H1 (cell line): ENCODE results near the gene RASSF4. TPM values are rescaled to one million over a fixed set of nuclear protein-coding genes. Genes with fewer than 3 reads are reported as not detected.

ENCODE experiments used
- CTCF ChIA-PET: fragments of 300-600 bp; sonication (Branson Sonifier 250); formaldehyde crosslinking; loops from one replicate; lab custom pipeline; 2021; ENCODE audit not compliant: partially characterized antibody; lab: Charles Lee
- POLR2A ChIA-PET: fragments of 300-600 bp; sonication (Branson Sonifier 250); formaldehyde crosslinking; loops from one replicate; lab custom pipeline; 2021; ENCODE audit warnings: inconsistent platforms; ENCODE audit not compliant: partially characterized antibody; lab: Charles Lee
- DNase-seq, 2 experiments: peaks; one replicate each; pipeline versions ENCODE4 v3.0.0 to v3.0.0-alpha.2; 2010 to 2022; ENCODE audit warnings: low spot score in 2 of 2, low read depth in 1 of 2, mixed read lengths in 1 of 2
- FAIRE-seq: peaks from 2 replicates; lab custom pipeline; 2011; peaks lifted over from hg19 to GRCh38; lab: Jason Lieb, UNC
- H2AFZ ChIP-seq: 2 replicates; pipeline ENCODE4 v1.8.1; 2012; ENCODE audit warnings: low read length, inconsistent platforms
- H2AK5ac ChIP-seq: 2 replicates; pipeline ENCODE4 v1.6.1; 2013; ENCODE audit warnings: low read depth, low read length
- H2BK120ac ChIP-seq: replicated peaks from 2 replicates; pipeline ENCODE3; 2013; ENCODE audit warnings: low read depth, low read length, inconsistent platforms
- H2BK12ac ChIP-seq: 2 replicates; pipeline ENCODE4 v1.6.1; 2013; ENCODE audit warnings: low read depth, low read length
- H2BK15ac ChIP-seq: 2 replicates; pipeline ENCODE4 v1.6.1; 2013; ENCODE audit warnings: low read length
- H2BK20ac ChIP-seq: 2 replicates; pipeline ENCODE4 v1.6.1; 2013; ENCODE audit warnings: low read length
- H2BK5ac ChIP-seq: 2 replicates; pipeline ENCODE4 v1.6.1; 2013; ENCODE audit warnings: low read depth, low read length
- H3K14ac ChIP-seq: 2 replicates; pipeline ENCODE4 v1.6.1; 2013; ENCODE audit warnings: inconsistent platforms; ENCODE audit not compliant: insufficient read length
- H3K18ac ChIP-seq: 2 replicates; pipeline ENCODE4 v1.6.1; 2013; ENCODE audit warnings: low read length; ENCODE audit errors: extremely low read depth
- H3K23ac ChIP-seq: 2 replicates; pipeline ENCODE4 v1.6.1; 2013; ENCODE audit warnings: inconsistent platforms; ENCODE audit not compliant: insufficient read length
- H3K23me2 ChIP-seq: 2 replicates; pipeline ENCODE4 v1.6.1; 2013; ENCODE audit warnings: low read depth, low read length
- H3K27ac ChIP-seq: 2 replicates; pipeline ENCODE4 v1.6.1; 2011; ENCODE audit warnings: low read depth, low read length, inconsistent platforms
- H3K27me3 ChIP-seq, 4 experiments: replicated peaks in 1 of 4; 1 replicate in 1 of 4; 2 replicates in 3 of 4; pipeline versions ENCODE4 v1.6.1 to v1.8.1; 2011 to 2013; ENCODE audit warnings: low read length in 3 of 4, mild to moderate bottlenecking in 3 of 4, inconsistent platforms in 2 of 4, mixed read lengths in 2 of 4, moderate library complexity in 1 of 4; ENCODE audit not compliant: control insufficient read depth in 3 of 4, insufficient read depth in 3 of 4; ENCODE audit errors: extremely low read depth in 1 of 4
- H3K36me3 ChIP-seq, 4 experiments: 2 replicates each; pipeline versions ENCODE4 v1.6.1 to v1.8.1; 2011 to 2013; ENCODE audit warnings: mild to moderate bottlenecking in 4 of 4, low read length in 3 of 4, moderate library complexity in 2 of 4, control low read depth in 1 of 4, inconsistent platforms in 1 of 4; ENCODE audit not compliant: insufficient read depth in 4 of 4, control insufficient read depth in 2 of 4
- H3K4ac ChIP-seq: replicated peaks from 2 replicates; pipeline ENCODE3; 2013; ENCODE audit warnings: low read length, low read depth, mixed read lengths, inconsistent platforms; ENCODE audit not compliant: insufficient read length
- H3K4me1 ChIP-seq, 4 experiments: replicated peaks in 1 of 4; 1 replicate in 1 of 4; 2 replicates in 3 of 4; pipeline versions ENCODE4 v1.6.1 to v1.8.1; 2011 to 2013; ENCODE audit warnings: low read length in 3 of 4, inconsistent platforms in 2 of 4, mixed read lengths in 1 of 4; ENCODE audit not compliant: insufficient read depth in 4 of 4, control insufficient read depth in 3 of 4
- H3K4me2 ChIP-seq, 2 experiments: 2 replicates each; pipeline versions ENCODE4 v1.6.1 to v1.8.1; 2011 to 2013; ENCODE audit warnings: low read depth in 2 of 2, low read length in 2 of 2, control low read depth in 1 of 2, inconsistent platforms in 1 of 2, mild to moderate bottlenecking in 1 of 2; ENCODE audit not compliant: insufficient read depth in 1 of 2
- H3K4me3 ChIP-seq, 4 experiments: fragments of 200-600, 300-600 bp in 1 of 4; sonication (generic), shearing (Covaris generic), sonication (Bioruptor Twin) in 1 of 4; 2 replicates each; pipeline versions ENCODE4 v1.5.1 to v1.8.1; 2011 to 2016; ENCODE audit warnings: low read length in 4 of 4, low read depth in 3 of 4, control low read depth in 2 of 4, inconsistent platforms in 2 of 4, mild to moderate bottlenecking in 2 of 4, mixed read lengths in 1 of 4, moderate library complexity in 1 of 4; ENCODE audit not compliant: insufficient read depth in 2 of 4; ENCODE audit errors: extremely low read depth in 1 of 4
- H3K56ac ChIP-seq: replicated peaks from 2 replicates; pipeline ENCODE3; 2013; ENCODE audit warnings: low read depth, mild to moderate bottlenecking, mixed read lengths, low read length, inconsistent platforms; ENCODE audit not compliant: insufficient read length
- H3K79me1 ChIP-seq: 2 replicates; pipeline ENCODE4 v1.6.1; 2013; ENCODE audit warnings: low read depth, low read length, control low read depth
- H3K79me2 ChIP-seq, 2 experiments: 2 replicates each; pipeline versions ENCODE4 v1.6.1 to v1.8.1; 2012 to 2013; ENCODE audit warnings: low read length in 2 of 2, mild to moderate bottlenecking in 2 of 2, inconsistent platforms in 1 of 2; ENCODE audit not compliant: insufficient read depth in 2 of 2, control insufficient read depth in 1 of 2
- H3K9ac ChIP-seq, 4 experiments: replicated peaks in 1 of 4; 1 replicate in 1 of 4; 2 replicates in 3 of 4; pipeline versions ENCODE4 v1.6.1 to v1.8.1; 2011 to 2013; ENCODE audit warnings: low read depth in 3 of 4, low read length in 3 of 4, control low read depth in 2 of 4, mild to moderate bottlenecking in 2 of 4, moderate library complexity in 2 of 4, inconsistent platforms in 1 of 4; ENCODE audit errors: extremely low read depth in 1 of 4
- H3K9me3 ChIP-seq, 2 experiments: 2 replicates each; pipeline versions ENCODE4 v1.6.1 to v1.8.1; 2012 to 2013; ENCODE audit warnings: mild to moderate bottlenecking in 2 of 2, moderate library complexity in 2 of 2, control low read depth in 1 of 2, inconsistent platforms in 1 of 2, low read depth in 1 of 2, low read length in 1 of 2, mixed read lengths in 1 of 2; ENCODE audit not compliant: insufficient read depth in 2 of 2
- H4K20me1 ChIP-seq, 2 experiments: replicated peaks in 1 of 2; 2 replicates each; pipeline versions ENCODE3 to v1.8.1; 2011 to 2013; ENCODE audit warnings: inconsistent platforms in 2 of 2, low read length in 2 of 2, mild to moderate bottlenecking in 1 of 2; ENCODE audit not compliant: insufficient read depth in 2 of 2, control insufficient read depth in 1 of 2
- H4K5ac ChIP-seq: 2 replicates; pipeline ENCODE4 v1.6.1; 2013; ENCODE audit warnings: low read length, low read depth, mixed read lengths, inconsistent platforms; ENCODE audit not compliant: insufficient read length
- H4K8ac ChIP-seq: 2 replicates; pipeline ENCODE4 v1.8.0; 2013; ENCODE audit warnings: mild to moderate bottlenecking, moderate library complexity, low read length, inconsistent platforms; ENCODE audit not compliant: insufficient read depth; ENCODE audit errors: extremely low read depth
- H4K91ac ChIP-seq: replicated peaks from 2 replicates; pipeline ENCODE3; 2013; ENCODE audit warnings: low read length, mixed read lengths, inconsistent platforms; ENCODE audit not compliant: insufficient read length
- SAP30 ChIP-seq: fragments of 300-600 bp; sonication (generic); IDR thresholded peaks from 2 replicates; pipeline ENCODE4 v1.7.1; 2012; ENCODE audit warnings: low read length, moderate library complexity, mild to moderate bottlenecking, inconsistent platforms; ENCODE audit not compliant: insufficient read depth, insufficient replicate concordance
- TBP ChIP-seq: IDR thresholded peaks from 2 replicates; pipeline ENCODE4 v1.6.1; 2011; ENCODE audit warnings: low read depth, low read length, improper control_type of control experiment
- WGBS, 2 experiments: shearing (Covaris generic) in 1 of 2; methylation state at CpG; one replicate each; pipeline versions ENCODE4 v1.1.6 to v1.1.7; 2013 to 2015; ENCODE audit warnings: low lambda C conversion rate in 2 of 2, mixed read lengths in 2 of 2, inconsistent platforms in 1 of 2, low coverage in 1 of 2, missing lambda C conversion rate in 1 of 2; ENCODE audit not compliant: insufficient replicate concordance in 2 of 2, insufficient coverage in 1 of 2, insufficient read length in 1 of 2; ENCODE audit errors: extremely low coverage in 1 of 2, missing lambda C conversion rate in 1 of 2; 5-methylcytosine and 5-hydroxymethylcytosine counted together
- polyA plus RNA-seq, 7 experiments: library from polyadenylated mRNA; depleted of rRNA in 3 of 7; stranded (reverse) in 5 of 7; unstranded in 2 of 7; fragments of >200 nt in 5 of 7; fragments of 200-250 nt in 2 of 7; gene quantifications; 1 replicate in 5 of 7; 2 replicates in 1 of 7; 4 replicates in 1 of 7; pipeline versions ENCODE4 v1.2.1 to v1.2.3, GENCODE V29; 2011 to 2013; ENCODE audit warnings: missing spikeins in 2 of 7, mixed read lengths in 2 of 7
- total RNA-seq: library from RNA; stranded (reverse); fragmentation: NEBNext Ultra II Directional; extraction: Animal tissue kit (Norgen Biotek cat#: 25700); gene quantifications from 2 replicates; pipeline ENCODE4 v1.2.1, GENCODE V29; 2021

RASSF4 gene
- total and polyA plus RNA-seq, 2 of the 8 experiments (the other 6 are each of a cell fraction or from before 2014, with no cell fraction given): 14.3 to 14.5 TPM

DNA sequence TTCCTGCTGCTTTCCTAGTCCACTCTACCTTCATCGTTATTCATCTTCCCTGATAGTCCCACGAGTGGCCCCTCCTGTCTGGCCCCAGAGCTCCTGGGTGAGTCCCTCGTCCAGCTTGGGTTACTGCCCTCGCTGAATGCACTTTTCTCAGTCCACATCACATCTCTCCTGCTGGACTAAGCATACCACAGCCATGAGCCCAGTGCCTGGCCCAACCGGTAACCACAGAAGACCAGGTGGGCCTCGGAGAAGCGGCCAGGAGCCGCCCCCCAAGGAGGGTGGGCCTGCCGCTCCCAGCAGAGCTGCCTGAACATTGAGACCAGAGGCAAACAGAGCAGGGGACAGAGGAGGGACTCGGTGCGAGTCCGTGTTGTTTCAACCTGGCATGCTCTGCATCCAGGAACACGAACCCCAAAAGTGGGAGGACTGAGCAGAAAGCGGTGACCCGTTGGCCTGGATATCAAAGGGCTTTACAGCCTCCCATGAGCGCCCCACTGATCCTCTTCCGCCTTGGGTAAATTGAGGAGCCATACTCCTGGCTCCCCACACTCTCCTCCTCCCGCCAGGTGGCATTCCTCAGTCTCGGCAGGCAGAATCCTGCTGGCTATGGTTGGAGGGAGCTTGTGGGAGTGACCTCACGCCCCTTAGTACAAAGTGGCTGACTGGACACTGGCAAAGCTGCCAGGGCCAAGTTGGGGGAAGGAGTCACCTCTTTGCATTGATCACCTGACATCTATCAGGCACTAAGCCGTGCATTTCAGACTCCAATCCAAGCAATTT, 35.2 kb upstream of the RASSF4 start:
- Histone ChIP-seq H2BK12ac (no peak overlapping the region; the same call in 1 of the 2 replicates), H2BK15ac (0 out of 2 replicates have a peak overlapping the region, but pooled peaks have one; percentile 82), H2AFZ (no peak overlapping the region), H3K27ac (no peak overlapping the region), H3K18ac (no peak overlapping the region), H3K4me3 (no peak overlapping the region), H3K23ac (no peak overlapping the region), H4K91ac (no peak overlapping the region), H3K9me3 (no peaks in the 10 kb centered on the region), H3K56ac (no peak overlapping the region), H3K14ac (no peak overlapping the region), H3K4ac (no peak overlapping the region), H3K23me2 (peaks cover 12% of the 10 kb centered on the region; the same call in 1 of the 2 replicates), H3K36me3 (no peaks in the 10 kb centered on the region), H3K4me2 (no peak overlapping the region), H3K27me3 (peaks cover 0 to 6% (median 2%) of the 10 kb centered on the region in 4 experiments; a peak in 2 of 7 replicates), H3K79me2 (no peaks in the 10 kb centered on the region), H2BK20ac (peak overlapping the region; percentile 63; the same call in 1 of the 2 replicates), H4K20me1 (no peaks in the 10 kb centered on the region), H4K5ac (no peak overlapping the region), H3K4me1 (peaks cover 0 to 7% (median 0%) of the 10 kb centered on the region in 4 experiments; a peak in 1 of 7 replicates), H4K8ac (no peak overlapping the region; the same call in 1 of the 2 replicates), H2BK120ac (no peak overlapping the region), H3K9ac (no peak overlapping the region), H2AK5ac (no peak overlapping the region), H2BK5ac (no peak overlapping the region), H3K79me1 (no peaks in the 10 kb centered on the region)
- ChIA-PET CTCF (interaction anchor here (0.6 to 6.0 kb wide), 28 partner anchors 10 to 1254 kb away, joined by 3 to 35 read pairs (median 4); no protein-coding TSS in a partner anchor), POLR2A (interaction anchor here (1.2 to 1.5 kb wide), 3 partner anchors 13 to 59 kb away, joined by 4 to 6 read pairs (median 5); partner anchors contain the start of gene TMEM72)
- WGBS, 2 experiments: 85% methylated on average over 20 of the region's 21 CpGs; no CpG with 5 or more reads in 1 of the 2 experiments
- TF ChIP-seq SAP30 (no peak), TBP (no peak)
- FAIRE-seq (no peak), DNase-seq (no peak)
